AG09319 (cell line): Measurements from ENCODE around the gene TIPARP.

Experiments
- DNase-seq: peaks from one replicate; pipeline ENCODE4 v3.0.0-alpha.2; 2010; ENCODE audit warnings: low read depth; ENCODE audit errors: extremely low read depth
- TF ChIP-seq, protein P1 (sequence below): IDR thresholded peaks from 2 replicates; pipeline ENCODE4 v1.5.1; 2011; ENCODE audit warnings: low read depth, mild to moderate bottlenecking, inconsistent platforms, low read length, moderate library complexity

The TIPARP gene

DNA sequence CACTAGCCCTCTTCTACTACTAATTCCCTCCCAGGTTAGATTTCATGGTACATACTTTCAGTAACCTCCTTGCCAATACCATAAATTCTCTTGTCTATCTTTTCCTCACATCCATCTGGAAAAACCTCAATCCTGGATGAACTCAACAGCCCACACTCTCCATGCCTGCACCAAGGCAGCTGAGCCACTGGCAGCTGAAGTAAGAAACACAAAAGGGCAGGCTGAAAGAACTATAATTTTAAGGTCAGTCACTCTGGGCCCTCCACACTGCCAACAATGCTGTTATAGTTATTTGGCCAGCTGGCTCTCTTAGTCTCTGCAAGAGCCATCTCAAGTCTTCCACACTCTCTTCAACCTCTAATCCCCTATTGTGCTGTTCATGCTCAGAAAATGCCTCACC is 15.1 kb upstream of the TIPARP start:
- TF ChIP-seq, protein P1, sequence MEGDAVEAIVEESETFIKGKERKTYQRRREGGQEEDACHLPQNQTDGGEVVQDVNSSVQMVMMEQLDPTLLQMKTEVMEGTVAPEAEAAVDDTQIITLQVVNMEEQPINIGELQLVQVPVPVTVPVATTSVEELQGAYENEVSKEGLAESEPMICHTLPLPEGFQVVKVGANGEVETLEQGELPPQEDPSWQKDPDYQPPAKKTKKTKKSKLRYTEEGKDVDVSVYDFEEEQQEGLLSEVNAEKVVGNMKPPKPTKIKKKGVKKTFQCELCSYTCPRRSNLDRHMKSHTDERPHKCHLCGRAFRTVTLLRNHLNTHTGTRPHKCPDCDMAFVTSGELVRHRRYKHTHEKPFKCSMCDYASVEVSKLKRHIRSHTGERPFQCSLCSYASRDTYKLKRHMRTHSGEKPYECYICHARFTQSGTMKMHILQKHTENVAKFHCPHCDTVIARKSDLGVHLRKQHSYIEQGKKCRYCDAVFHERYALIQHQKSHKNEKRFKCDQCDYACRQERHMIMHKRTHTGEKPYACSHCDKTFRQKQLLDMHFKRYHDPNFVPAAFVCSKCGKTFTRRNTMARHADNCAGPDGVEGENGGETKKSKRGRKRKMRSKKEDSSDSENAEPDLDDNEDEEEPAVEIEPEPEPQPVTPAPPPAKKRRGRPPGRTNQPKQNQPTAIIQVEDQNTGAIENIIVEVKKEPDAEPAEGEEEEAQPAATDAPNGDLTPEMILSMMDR: no peak
- no peak for DNase-seq

- TF ChIP-seq, protein P1: no peak
- DNase-seq: no peak
Observed at GRCh38 chr3:156661155-156661554, 13.2 kb upstream of the TIPARP start.

DNA sequence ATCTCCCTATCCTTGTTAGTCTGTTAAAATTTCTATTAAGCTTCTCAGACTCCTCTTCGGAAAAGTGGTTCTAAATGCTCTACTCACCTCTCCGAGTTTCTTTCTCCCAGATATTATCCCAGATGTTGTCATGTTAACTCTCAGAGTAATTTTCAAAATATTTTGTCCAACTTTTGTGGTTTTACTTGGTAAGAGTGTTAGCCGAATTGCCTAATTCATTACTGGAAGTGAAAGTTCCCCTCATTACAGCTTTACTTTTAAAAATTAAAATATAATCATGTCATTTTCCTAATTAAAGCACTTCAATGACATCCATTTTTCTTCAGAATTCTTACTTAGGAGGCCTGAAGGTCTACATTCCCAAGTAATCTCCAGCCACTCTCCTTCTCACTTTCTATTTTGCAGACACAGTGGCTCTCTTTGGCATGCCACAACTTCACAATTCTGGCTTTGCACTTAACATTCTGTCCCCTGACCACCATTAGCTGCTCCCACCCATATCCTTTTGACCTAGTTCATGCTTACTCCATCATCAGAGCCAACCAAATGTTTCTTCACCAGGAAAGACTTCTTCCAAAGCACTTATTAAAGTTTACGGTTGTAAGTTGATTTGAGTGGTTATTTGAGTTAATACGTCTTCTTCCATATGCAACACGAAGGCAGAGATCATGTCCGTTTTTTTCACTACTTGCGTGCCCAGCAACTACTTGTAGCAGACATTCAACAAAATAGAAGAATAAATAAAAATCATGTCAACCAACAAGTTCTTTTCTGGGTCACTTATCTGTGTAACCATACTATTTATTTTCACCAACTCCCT is 10.2 kb upstream of the TIPARP start:
- no peak for DNase-seq
- TF ChIP-seq, protein P1: no peak

GRCh38 chr3:156664831-156665178 is 9.6 kb upstream of the TIPARP start:
- no peak for DNase-seq
- TF ChIP-seq, protein P1: no peak

GRCh38 chr3:156665291-156665690 is 9.1 kb upstream of the TIPARP start:
- TF ChIP-seq, protein P1: no peak
- DNase-seq: no peak

DNA sequence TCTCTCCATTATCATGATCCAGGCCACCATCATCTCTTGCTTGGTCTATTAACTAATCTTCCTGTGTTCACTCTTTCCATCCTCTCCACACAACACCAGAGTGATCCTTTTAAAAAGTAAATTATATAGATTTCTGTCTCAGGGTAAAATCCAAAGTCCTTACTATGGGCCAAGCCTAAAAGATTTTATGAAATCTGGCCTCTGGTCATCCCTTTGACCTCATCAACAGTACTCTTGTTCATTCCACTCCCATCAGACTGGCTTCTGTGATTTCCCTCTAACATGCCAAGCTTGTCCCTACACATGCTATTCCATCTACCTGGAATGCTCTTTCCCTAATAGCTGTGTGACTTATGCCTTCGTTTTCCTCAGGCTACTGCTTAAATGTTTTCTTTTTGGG is 8.3 kb upstream of the TIPARP start:
- TF ChIP-seq, protein P1: no peak
- DNase-seq: no peak

- TF ChIP-seq, protein P1: no peak
- no peak for DNase-seq
Observed at GRCh38 chr3:156668073-156668763, 6.2 kb upstream of the TIPARP start.
